ENCODE data around the gene TYROBP.

GRCh38 chr19:35925501-35925900 lies 17.4 kb upstream of the TYROBP start:
- TF ChIP-seq CTCF (conservative IDR thresholded peaks at IDR 0.05; ENCODE audit: low read length) (no peak), EZH2phosphoT487 (IDR thresholded peaks at IDR 0.05; ENCODE audit: borderline replicate concordance) (no peak)

Data from Loucy (cell line).